Panc1 (cell line): Measurements from ENCODE around the gene RAPSN. TPM values are rescaled to one million over a fixed set of nuclear protein-coding genes. Genes with fewer than 3 reads are reported as not detected.
A peak's percentile ranks its signal among the peaks of the same experiment; 100 is the strongest.

Experiments used
- ATAC-seq: fragments of 200-7000 bp; cut with Tn5 transposase; 2 replicates; pipeline ENCODE4 v1.9.1; 2020; ENCODE audit warnings: mild to moderate bottlenecking, moderate library complexity
- BruUV-seq: library from RNA; stranded (reverse); fragments of 400-500 nt; replicated peaks from 2 replicates; lab custom pipeline; 2021; lab: Mats Ljungman, UMichigan
- CTCF ChIA-PET: fragments of 300-600 bp; sonication (Branson Sonifier 250); formaldehyde crosslinking; loops from one replicate; lab custom pipeline; 2022; ENCODE audit warnings: antibody characterized with exemption; lab: Charles Lee
- POLR2A ChIA-PET: fragments of 300-600 bp; sonication (Branson Sonifier 250); formaldehyde crosslinking; loops from one replicate; lab custom pipeline; 2022; ENCODE audit warnings: antibody characterized with exemption; lab: Charles Lee
- DNase-seq: peaks from one replicate; pipeline ENCODE4 v3.0.0-alpha.2; 2010; ENCODE audit warnings: low read depth, low spot score
- H3K27ac ChIP-seq: 2 replicates; pipeline ENCODE4 v1.5.1; 2011; ENCODE audit warnings: mild to moderate bottlenecking, low read length, inconsistent platforms
- H3K27me3 ChIP-seq: fragments of 200-500 bp; sonication (Bioruptor generic); 2 replicates; pipeline ENCODE4 v1.6.0; 2014; ENCODE audit warnings: low read length, inconsistent platforms; ENCODE audit not compliant: control insufficient read depth, insufficient read depth
- H3K36me3 ChIP-seq: fragments of 200-500 bp; sonication (Bioruptor generic); 2 replicates; pipeline ENCODE4 v1.5.1; 2014; ENCODE audit warnings: inconsistent platforms, mild to moderate bottlenecking, low read length, moderate library complexity; ENCODE audit not compliant: control insufficient read depth, insufficient read depth
- H3K4me1 ChIP-seq: 2 replicates; pipeline ENCODE4 v1.5.1; 2011; ENCODE audit warnings: inconsistent platforms, mild to moderate bottlenecking, low read length, moderate library complexity; ENCODE audit not compliant: control insufficient read depth, insufficient read depth
- H3K4me3 ChIP-seq, 2 experiments: 2 replicates each; pipeline ENCODE4 v1.5.1; 2011 to 2012; ENCODE audit warnings: low read depth in 2 of 2, low read length in 2 of 2, mild to moderate bottlenecking in 2 of 2, inconsistent platforms in 1 of 2, moderate library complexity in 1 of 2
- H3K9me3 ChIP-seq: fragments of 200-500 bp; sonication (Bioruptor generic); 2 replicates; pipeline ENCODE4 v1.5.1; 2014; ENCODE audit warnings: low read depth, mild to moderate bottlenecking, inconsistent platforms, low read length, moderate library complexity; ENCODE audit not compliant: control insufficient read depth, insufficient read depth
- CTCF ChIP-seq: fragments of 450-650 bp; IDR thresholded peaks from 2 replicates; pipeline ENCODE4 v1.5.1; 2017; ENCODE audit warnings: mild to moderate bottlenecking
- POLR2AphosphoS5 ChIP-seq: IDR thresholded peaks from 2 replicates; pipeline ENCODE4 v1.6.1; 2012; ENCODE audit warnings: mild to moderate bottlenecking, low read depth, low read length, moderate library complexity
- REST ChIP-seq, 2 experiments: IDR thresholded peaks; 2 replicates each; pipeline ENCODE4 v1.6.1; 2011 to 2012; ENCODE audit warnings: low read depth in 2 of 2, control low read depth in 1 of 2, low read length in 1 of 2, mild to moderate bottlenecking in 1 of 2, moderate library complexity in 1 of 2; ENCODE audit not compliant: insufficient read depth in 1 of 2
- SIN3A ChIP-seq: IDR thresholded peaks from 2 replicates; pipeline ENCODE4 v1.6.1; 2012; ENCODE audit warnings: low read depth, mild to moderate bottlenecking, low read length, moderate library complexity, borderline replicate concordance; ENCODE audit not compliant: insufficient read depth
- TCF7L2 ChIP-seq: IDR thresholded peaks from 2 replicates; pipeline ENCODE4 v1.6.1; 2011; ENCODE audit warnings: mild to moderate bottlenecking, low read depth, low read length, inconsistent platforms
- in situ Hi-C: cut with HindIII; loops from 2 replicates; pipeline ENCODE4 v1.10.0; 2016; ENCODE audit warnings: low sequenced_read_pairs, low pct_unique_long_range_greater_than_20kb
- intact Hi-C: fragments of 100-400 bp; cut with micrococcal nuclease; formaldehyde crosslinking; loops from one replicate; pipeline ENCODE4 v1.10.0; 2022; ENCODE audit not compliant: unreplicated experiment
- total RNA-seq: library from RNA; stranded (reverse); gene quantifications from one replicate; pipeline ENCODE4 v1.2.1, GENCODE V29; 2021; ENCODE audit not compliant: unreplicated experiment

RAPSN gene
- total RNA-seq, 1 experiment from 2014 or later = 1.8 TPM

GRCh38 chr11:47435687-47436086 lies 13.2 kb downstream of the RAPSN start:
- Histone ChIP-seq H3K4me1 (no peaks in the 10 kb centered on the region), H3K4me3 (no peak overlapping the region), H3K27ac (no peak overlapping the region), H3K27me3 (no peaks in the 10 kb centered on the region), H3K36me3 (no peaks in the 10 kb centered on the region), H3K9me3 (no peaks in the 10 kb centered on the region)
- ATAC-seq (0 out of 2 replicates have a peak, but pooled peaks have one; percentile 11), DNase-seq (no peak)
- intact Hi-C loops (no loop called here), in situ Hi-C loops (no loop called here)
- POLR2A ChIA-PET = no interaction called here
- CTCF ChIA-PET = no interaction called here
- no TSS peak for BruUV-seq
- TF ChIP-seq POLR2AphosphoS5 = no peak
- no peak for TF ChIP-seq CTCF
- no peak for TF ChIP-seq SIN3A
- TF ChIP-seq TCF7L2 = no peak
- no peak for TF ChIP-seq REST (IDR thresholded peaks at IDR 0.05; ENCODE audit: insufficient read depth in 1 of 2, low read depth in 2 of 2, low read length in 1 of 2)

GRCh38 chr11:47434011-47434786 lies 14.7 kb downstream of the RAPSN start:
- intact Hi-C loops (no loop called here), in situ Hi-C loops (no loop called here)
- no peak for TF ChIP-seq TCF7L2
- TF ChIP-seq CTCF = no peak
- no peak for TF ChIP-seq POLR2AphosphoS5
- TF ChIP-seq SIN3A = no peak
- TF ChIP-seq REST (IDR thresholded peaks at IDR 0.05; ENCODE audit: insufficient read depth in 1 of 2, low read depth in 2 of 2, low read length in 1 of 2) = no peak
- Histone ChIP-seq H3K9me3 (no peaks in the 10 kb centered on the region), H3K27me3 (no peaks in the 10 kb centered on the region), H3K4me1 (no peaks in the 10 kb centered on the region), H3K4me3 (no peak overlapping the region), H3K27ac (no peak overlapping the region), H3K36me3 (no peaks in the 10 kb centered on the region)
- no TSS peak for BruUV-seq
- ChIA-PET POLR2A (no interaction called here), CTCF (no interaction called here)
- DNase-seq (no peak), ATAC-seq (peak; percentile 24; the same call in 1 of the 2 replicates)
